Stimulated activated CD8-positive, alpha-beta memory T cell treated with anti-CD3 and anti-CD28 coated beads, Interleukin-2, amount 100 ng/mL, for 48 hours (primary cell): ENCODE results near the gene SIL1.
"Not testable (repeated sequence)": the region's sequence is repeated elsewhere in the genome, so short reads cannot be mapped to it uniquely, and the experiment has no call there.

Experiments
- DNase-seq, 2 donors: peaks; one replicate each; pipeline ENCODE4 v3.0.0-alpha.2; 2020; ENCODE audit warnings: low read depth in 2 of 2

SIL1 gene

GRCh38 chr5:139037732-139038131 is 160.4 kb downstream of the SIL1 start:
- DNase-seq: no peak

GRCh38 chr5:139036332-139036731 is 161.8 kb downstream of the SIL1 start:
- not testable (repeated sequence) for DNase-seq

- DNase-seq: no peak
These were observed 171.0 kb downstream of the SIL1 start for GRCh38 chr5:139027150-139027549.

GRCh38 chr5:139025651-139026050 is 172.5 kb downstream of the SIL1 start:
- no peak for DNase-seq

GRCh38 chr5:139023286-139023685 is 174.9 kb downstream of the SIL1 start:
- DNase-seq: no peak

- DNase-seq: no peak
These were observed 175.6 kb downstream of the SIL1 start for GRCh38 chr5:139022528-139022927.

- DNase-seq: no peak
These were observed 176.8 kb downstream of the SIL1 start for GRCh38 chr5:139021346-139021745.

- no peak for DNase-seq
These were observed 178.3 kb downstream of the SIL1 start for GRCh38 chr5:139019880-139020279.

- no peak for DNase-seq
These were observed 179.0 kb downstream of the SIL1 start for GRCh38 chr5:139019211-139019610.

- DNase-seq: no peak
These were observed 180.5 kb downstream of the SIL1 start for GRCh38 chr5:139017624-139018023.

- no peak for DNase-seq
These were observed 182.0 kb downstream of the SIL1 start for GRCh38 chr5:139016186-139016585.

- no peak for DNase-seq
These were observed 183.4 kb downstream of the SIL1 start for GRCh38 chr5:139014726-139015125.

- no peak for DNase-seq
These were observed 186.0 kb downstream of the SIL1 start for GRCh38 chr5:139012176-139012575.

GRCh38 chr5:139011156-139011555 is 187.0 kb downstream of the SIL1 start:
- DNase-seq: not testable (repeated sequence)

- DNase-seq: no peak
These were observed 193.5 kb downstream of the SIL1 start for GRCh38 chr5:139004374-139005307.

GRCh38 chr5:138999674-139000073 is 198.5 kb downstream of the SIL1 start:
- DNase-seq: no peak

- no peak for DNase-seq
These were observed 199.6 kb downstream of the SIL1 start for GRCh38 chr5:138998521-138998920.

GRCh38 chr5:138996120-138996519 is 202.0 kb downstream of the SIL1 start:
- DNase-seq: no peak

GRCh38 chr5:138990986-138991590 is 207.1 kb downstream of the SIL1 start:
- no peak for DNase-seq

- no peak for DNase-seq
These were observed 208.4 kb downstream of the SIL1 start for GRCh38 chr5:138989720-138990119.

GRCh38 chr5:138986186-138986800 is 211.9 kb downstream of the SIL1 start:
- DNase-seq: no peak

- DNase-seq: no peak
These were observed 212.5 kb downstream of the SIL1 start for GRCh38 chr5:138985683-138986082.

GRCh38 chr5:138985256-138985655 is 212.9 kb downstream of the SIL1 start:
- DNase-seq: no peak
